Activated CD4-positive, alpha-beta T cell treated with anti-CD3 and anti-CD28 coated beads, Interleukin-2, amount 50 U/mL, for 16 hours (primary cell): Measurements from ENCODE around the gene CAMTA2.
"Not testable (repeated sequence)": the region's sequence is repeated elsewhere in the genome, so short reads cannot be mapped to it uniquely, and the experiment has no call there.

Experiments
- DNase-seq: peaks from one replicate; pipeline ENCODE4 v3.0.0-alpha.2; 2020

The CAMTA2 gene

GRCh38 chr17:4926577-4927335 is 60.7 kb downstream of the CAMTA2 start:
- not testable (repeated sequence) for DNase-seq

DNA sequence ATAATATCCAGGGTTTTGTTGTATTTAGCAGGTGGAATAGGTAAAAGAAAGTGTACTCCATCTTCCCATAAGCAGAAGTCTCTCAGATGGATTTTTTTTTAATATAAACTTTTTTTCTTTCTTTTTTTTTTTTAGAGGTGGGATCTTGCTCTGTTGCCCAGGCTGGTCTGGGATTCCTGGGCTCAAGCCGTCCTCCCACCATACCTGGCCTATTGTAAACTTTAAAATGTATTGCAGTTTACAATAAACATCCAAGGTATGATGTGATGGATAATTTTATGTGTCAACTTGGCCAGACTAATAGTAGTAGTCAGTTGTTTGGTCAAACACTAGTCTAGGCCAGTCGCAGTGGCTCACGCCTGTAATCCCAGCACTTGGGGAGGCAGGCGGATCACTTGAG is 66.2 kb downstream of the CAMTA2 start:
- no peak for DNase-seq

- DNase-seq, result no peak
Observed at GRCh38 chr17:4920351-4921048, 67.0 kb downstream of the CAMTA2 start.

- DNase-seq, result no peak
Observed at GRCh38 chr17:4919511-4920047, 67.9 kb downstream of the CAMTA2 start.
